Kidney (tissue), 14 donors: ENCODE data around the gene ASTL. TPM values are rescaled to one million over a fixed set of nuclear protein-coding genes. Genes with fewer than 3 reads are reported as not detected.
A peak's percentile ranks its signal among the peaks of the same experiment; 100 is the strongest.

Experiments
- DNase-seq, 5 donors: peaks; one replicate each; pipeline ENCODE4 v3.0.0-alpha.2; 2013 to 2020
- FAIRE-seq: peaks from 2 replicates; lab custom pipeline; 2012; peaks lifted over from hg19 to GRCh38; lab: Jason Lieb, UNC
- H3K27ac ChIP-seq, 2 donors: one replicate each; pipeline ENCODE4 v1.7.0; 2013; ENCODE audit warnings: low read depth in 2 of 2, low read length in 2 of 2, inconsistent platforms in 1 of 2
- H3K27me3 ChIP-seq: one replicate; pipeline ENCODE4 v1.7.1; 2013; ENCODE audit warnings: low read length, inconsistent platforms; ENCODE audit not compliant: control insufficient read depth, insufficient read depth
- H3K36me3 ChIP-seq, 3 donors: one replicate each; pipeline versions ENCODE4 v1.7.0 to v1.7.1; 2013; ENCODE audit warnings: low read length in 3 of 3, control low read depth in 1 of 3, inconsistent platforms in 1 of 3; ENCODE audit not compliant: insufficient read depth in 3 of 3, control insufficient read depth in 2 of 3
- H3K4me1 ChIP-seq, 3 donors: one replicate each; pipeline versions ENCODE4 v1.7.0 to v1.7.1; 2013; ENCODE audit warnings: low read length in 3 of 3, inconsistent platforms in 1 of 3, low read depth in 1 of 3; ENCODE audit not compliant: control insufficient read depth in 2 of 3, insufficient read depth in 2 of 3
- H3K4me3 ChIP-seq, 3 donors: one replicate each; pipeline versions ENCODE4 v1.7.0 to v1.8.1; 2013; ENCODE audit warnings: low read length in 3 of 3, control low read depth in 1 of 3, inconsistent platforms in 1 of 3
- H3K9ac ChIP-seq, 3 donors: one replicate each; pipeline versions ENCODE4 v1.7.0 to v1.7.1; 2013; ENCODE audit warnings: low read length in 3 of 3, control low read depth in 1 of 3, inconsistent platforms in 1 of 3
- H3K9me3 ChIP-seq, 3 donors: one replicate each; pipeline versions ENCODE4 v1.7.0 to v1.7.1; 2013; ENCODE audit warnings: low read length in 3 of 3, control low read depth in 1 of 3, inconsistent platforms in 1 of 3; ENCODE audit not compliant: control insufficient read depth in 2 of 3, insufficient read depth in 1 of 3
- CTCF ChIP-seq: IDR thresholded peaks from 3 replicates; pipeline ENCODE4 v1.5.1; 2012; ENCODE audit warnings: mild to moderate bottlenecking, moderate library complexity, borderline replicate concordance; ENCODE audit not compliant: insufficient read depth; ENCODE audit errors: extremely low read depth
- intact Hi-C: fragments of 100-400 bp; cut with DNase I; formaldehyde crosslinking; loops from one replicate; pipeline ENCODE4 v1.11.1; 2022
- polyA plus RNA-seq: library from polyadenylated mRNA; stranded (reverse); fragments of 350-450 nt; fragmentation: Illumina TruSeq; extraction: RNeasy Lipid Tissue Mini Kit (QIAGEN cat#74804); gene quantifications from one replicate; pipeline ENCODE4 v1.2.3, GENCODE V29; 2014; ENCODE audit warnings: low read depth, low replicate concordance; ENCODE audit not compliant: insufficient read depth
- total RNA-seq: library from RNA; stranded (reverse); fragmentation: NEBNext Ultra II Directional; extraction: Animal tissue kit (Norgen Biotek cat#: 25700); gene quantifications from one replicate; pipeline ENCODE4 v1.2.1, GENCODE V29; 2021
- donor health status: control.
- donor health status: control.
- donor health status: control.
- donor health status: control.
- donor health status: control.
- donor health status: DM: yes; HTN: yes; CAD: no.
- donor health status: Normal renal cell carcinoma (clear cell type).

Gene ASTL
- total and polyA plus RNA-seq, 2 donors from 2014 or later: not detected

- FAIRE-seq (no peak), DNase-seq (peak in 1 of 5 donors; percentile 9)
- intact Hi-C loops: no loop called here
- no peaks in the 10 kb centered on the region for H3K9me3 ChIP-seq
- no peak overlapping the region for H3K9ac ChIP-seq
- no peak overlapping the region for H3K4me3 ChIP-seq
- no peaks in the 10 kb centered on the region for H3K27me3 ChIP-seq
- peaks cover 0 to 7% (median 0%) of the 10 kb centered on the region in 3 donors for H3K4me1 ChIP-seq
- no peaks in the 10 kb centered on the region for H3K36me3 ChIP-seq
- no peak overlapping the region for H3K27ac ChIP-seq
- no peak for TF ChIP-seq CTCF
These were observed 55.0 kb downstream of the ASTL start for GRCh38 chr2:96083064-96083939.

- FAIRE-seq: no peak
- Histone ChIP-seq H3K9me3 (no peaks in the 10 kb centered on the region), H3K27me3 (no peaks in the 10 kb centered on the region), H3K9ac (no peak overlapping the region), H3K36me3 (no peaks in the 10 kb centered on the region), H3K27ac (no peak overlapping the region), H3K4me3 (no peak overlapping the region), H3K4me1 (peaks cover 0 to 7% (median 0%) of the 10 kb centered on the region in 3 donors)
- no peak for TF ChIP-seq CTCF
- intact Hi-C loops: no loop called here
- peak in 1 of 5 donors; percentile 8 for DNase-seq
These were observed 55.9 kb downstream of the ASTL start for GRCh38 chr2:96082211-96083063.

- TF ChIP-seq CTCF: no peak
- Histone ChIP-seq H3K27ac (no peak overlapping the region), H3K4me3 (no peak overlapping the region), H3K36me3 (no peaks in the 10 kb centered on the region), H3K9me3 (peaks cover 0 to 4% (median 0%) of the 10 kb centered on the region in 3 donors), H3K4me1 (peaks cover 0 to 7% (median 0%) of the 10 kb centered on the region in 3 donors), H3K9ac (no peak overlapping the region), H3K27me3 (no peaks in the 10 kb centered on the region)
- intact Hi-C loops: no loop called here
- DNase-seq: no peak
- FAIRE-seq: no peak
These were observed 57.3 kb downstream of the ASTL start for GRCh38 chr2:96081042-96081441.
